Measurements from ENCODE around the gene CYP46A1.

The CYP46A1 gene

GRCh38 chr14:99713972-99714371 lies 29.9 kb downstream of the CYP46A1 start:
- DNase-seq (ENCODE audit: low read depth in 3 of 3): no peak

- no peak for DNase-seq (ENCODE audit: low read depth in 3 of 3)
Observed at GRCh38 chr14:99715266-99716000, 31.3 kb downstream of the CYP46A1 start.

- no peak for DNase-seq (ENCODE audit: low read depth in 3 of 3)
Observed at GRCh38 chr14:99716091-99716849, 32.2 kb downstream of the CYP46A1 start.

- DNase-seq (ENCODE audit: low read depth in 3 of 3): no peak
Observed at GRCh38 chr14:99716850-99717681, 33.0 kb downstream of the CYP46A1 start.

- no peak for DNase-seq (ENCODE audit: low read depth in 3 of 3)
Observed at GRCh38 chr14:99717682-99718013, 33.5 kb downstream of the CYP46A1 start.

- DNase-seq (ENCODE audit: low read depth in 3 of 3): no peak
Observed at GRCh38 chr14:99718031-99718810, 34.1 kb downstream of the CYP46A1 start.

GRCh38 chr14:99718811-99719192 lies 34.7 kb downstream of the CYP46A1 start:
- DNase-seq (ENCODE audit: low read depth in 3 of 3): no peak

- DNase-seq (ENCODE audit: low read depth in 3 of 3): no peak
Observed at GRCh38 chr14:99720941-99721791, 37.1 kb downstream of the CYP46A1 start.

GRCh38 chr14:99721792-99722516 lies 37.9 kb downstream of the CYP46A1 start:
- DNase-seq (ENCODE audit: low read depth in 3 of 3): no peak

- DNase-seq (ENCODE audit: low read depth in 3 of 3): no peak
Observed at GRCh38 chr14:99722741-99723140, 38.6 kb downstream of the CYP46A1 start.

- DNase-seq (ENCODE audit: low read depth in 3 of 3): no peak
Observed at GRCh38 chr14:99724196-99724891, 40.2 kb downstream of the CYP46A1 start.

- DNase-seq (ENCODE audit: low read depth in 3 of 3): no peak
Observed at GRCh38 chr14:99724939-99725773, 41.1 kb downstream of the CYP46A1 start.

GRCh38 chr14:99725774-99726537 lies 41.9 kb downstream of the CYP46A1 start:
- no peak for DNase-seq (ENCODE audit: low read depth in 3 of 3)

- no peak for DNase-seq (ENCODE audit: low read depth in 3 of 3)
Observed at GRCh38 chr14:99726538-99727095, 42.5 kb downstream of the CYP46A1 start.

- no peak for DNase-seq (ENCODE audit: low read depth in 3 of 3)
Observed at GRCh38 chr14:99727096-99727870, 43.2 kb downstream of the CYP46A1 start.

GRCh38 chr14:99728231-99728920 lies 44.3 kb downstream of the CYP46A1 start:
- no peak for DNase-seq (ENCODE audit: low read depth in 3 of 3)
